ENCODE data around the gene RAG1. TPM values are rescaled to one million over a fixed set of nuclear protein-coding genes. Genes with fewer than 3 reads are reported as not detected.

Gene RAG1
- total RNA-seq, 2 experiments from 2014 or later = not detected

DNA sequence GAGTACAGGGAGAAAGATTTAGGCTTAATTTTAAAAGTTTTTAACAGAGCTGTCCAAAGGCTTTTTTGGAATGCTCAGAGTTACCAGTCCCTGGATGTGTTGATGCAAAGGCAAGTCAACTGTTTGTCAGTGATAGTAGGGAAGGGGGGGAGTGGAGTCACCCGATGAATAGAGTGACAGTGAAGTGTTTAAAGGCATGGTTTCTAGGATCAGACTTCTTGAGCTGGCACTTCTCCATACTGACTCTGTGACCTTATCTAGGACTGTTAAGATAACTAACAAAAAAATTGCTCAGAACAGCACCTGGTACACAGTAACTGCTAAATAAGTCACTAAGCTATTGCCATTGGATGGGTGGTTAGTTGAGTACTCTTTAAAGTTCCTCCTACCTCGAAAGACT is 41.6 kb downstream of the RAG1 start:
- ChIA-PET CTCF (ENCODE audit: unreplicated experiment) (no interaction called here), POLR2A (no interaction called here)
- intact Hi-C loops (cut with micrococcal nuclease; ENCODE audit: unreplicated experiment) = no loop called here
- TF ChIP-seq, protein P1, sequence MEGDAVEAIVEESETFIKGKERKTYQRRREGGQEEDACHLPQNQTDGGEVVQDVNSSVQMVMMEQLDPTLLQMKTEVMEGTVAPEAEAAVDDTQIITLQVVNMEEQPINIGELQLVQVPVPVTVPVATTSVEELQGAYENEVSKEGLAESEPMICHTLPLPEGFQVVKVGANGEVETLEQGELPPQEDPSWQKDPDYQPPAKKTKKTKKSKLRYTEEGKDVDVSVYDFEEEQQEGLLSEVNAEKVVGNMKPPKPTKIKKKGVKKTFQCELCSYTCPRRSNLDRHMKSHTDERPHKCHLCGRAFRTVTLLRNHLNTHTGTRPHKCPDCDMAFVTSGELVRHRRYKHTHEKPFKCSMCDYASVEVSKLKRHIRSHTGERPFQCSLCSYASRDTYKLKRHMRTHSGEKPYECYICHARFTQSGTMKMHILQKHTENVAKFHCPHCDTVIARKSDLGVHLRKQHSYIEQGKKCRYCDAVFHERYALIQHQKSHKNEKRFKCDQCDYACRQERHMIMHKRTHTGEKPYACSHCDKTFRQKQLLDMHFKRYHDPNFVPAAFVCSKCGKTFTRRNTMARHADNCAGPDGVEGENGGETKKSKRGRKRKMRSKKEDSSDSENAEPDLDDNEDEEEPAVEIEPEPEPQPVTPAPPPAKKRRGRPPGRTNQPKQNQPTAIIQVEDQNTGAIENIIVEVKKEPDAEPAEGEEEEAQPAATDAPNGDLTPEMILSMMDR (conservative IDR thresholded peaks at IDR 0.05; ENCODE audit: low read length) = no peak
- TF ChIP-seq EZH2phosphoT487 (IDR thresholded peaks at IDR 0.05; ENCODE audit: borderline replicate concordance, low read depth, low read length) = no peak
- H2AFZ ChIP-seq (ENCODE audit: low read length) = no peak overlapping the region
- no peaks in the 10 kb centered on the region for H3K4me1 ChIP-seq (ENCODE audit: insufficient read depth, low read length, poor library complexity, severe bottlenecking)
- no peaks in the 10 kb centered on the region for H3K79me2 ChIP-seq (ENCODE audit: insufficient read depth, low read depth, low read length)
- no peaks in the 10 kb centered on the region for H4K20me1 ChIP-seq (ENCODE audit: insufficient read depth, low read length)
- BruUV-seq (replicated peaks) = no TSS peak
- no peak overlapping the region for H3K4me2 ChIP-seq (ENCODE audit: low read length)
- no peak overlapping the region for H3K4me3 ChIP-seq (ENCODE audit: low read depth, low read length, poor library complexity, severe bottlenecking)
- H3K36me3 ChIP-seq (ENCODE audit: insufficient read depth, low read length) = no peaks in the 10 kb centered on the region
- no peaks in the 10 kb centered on the region for H3K9me3 ChIP-seq (ENCODE audit: low read length)
- H3K9me2 ChIP-seq (ENCODE audit: insufficient read depth, low read length) = no peaks in the 10 kb centered on the region
- H3K27ac ChIP-seq (ENCODE audit: low read depth, low read length, poor library complexity, severe bottlenecking) = no peak overlapping the region
- DNase-seq (ENCODE audit: low spot score) = no peak

DNA sequence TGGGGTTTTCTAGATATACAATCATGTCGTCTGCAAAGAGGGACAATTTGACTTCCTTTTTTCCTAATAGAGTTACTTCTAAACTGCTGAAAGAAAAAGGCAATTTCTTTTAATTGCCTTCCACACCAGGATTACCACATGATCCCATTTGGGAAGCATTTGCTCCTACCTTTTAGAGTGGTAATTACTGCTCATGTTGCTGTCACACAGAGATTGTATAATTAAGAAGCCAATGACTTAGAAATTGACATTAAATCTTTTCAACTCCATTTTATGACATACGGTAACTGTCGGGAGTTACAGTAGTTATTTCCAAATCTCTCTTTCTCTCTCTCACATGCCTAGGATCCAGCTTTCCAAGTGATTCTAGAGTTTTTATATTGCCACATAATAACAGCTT is 48.0 kb downstream of the RAG1 start:
- ChIA-PET POLR2A (no interaction called here), CTCF (ENCODE audit: unreplicated experiment) (no interaction called here)
- Histone ChIP-seq H3K79me2 (ENCODE audit: insufficient read depth, low read depth, low read length) (no peaks in the 10 kb centered on the region), H3K27ac (ENCODE audit: low read depth, low read length, poor library complexity, severe bottlenecking) (no peak overlapping the region), H3K4me1 (ENCODE audit: insufficient read depth, low read length, poor library complexity, severe bottlenecking) (no peaks in the 10 kb centered on the region), H3K4me3 (ENCODE audit: low read depth, low read length, poor library complexity, severe bottlenecking) (no peak overlapping the region), H2AFZ (ENCODE audit: low read length) (no peak overlapping the region), H3K9me2 (ENCODE audit: insufficient read depth, low read length) (no peaks in the 10 kb centered on the region), H3K9me3 (ENCODE audit: low read length) (no peaks in the 10 kb centered on the region), H3K36me3 (ENCODE audit: insufficient read depth, low read length) (no peaks in the 10 kb centered on the region), H3K4me2 (ENCODE audit: low read length) (no peak overlapping the region), H4K20me1 (ENCODE audit: insufficient read depth, low read length) (no peaks in the 10 kb centered on the region)
- no peak for DNase-seq (ENCODE audit: low spot score)
- intact Hi-C loops (cut with micrococcal nuclease; ENCODE audit: unreplicated experiment) = no loop called here
- TF ChIP-seq, protein P1 (conservative IDR thresholded peaks at IDR 0.05; ENCODE audit: low read length) = no peak
- BruUV-seq (replicated peaks) = no TSS peak

DNA sequence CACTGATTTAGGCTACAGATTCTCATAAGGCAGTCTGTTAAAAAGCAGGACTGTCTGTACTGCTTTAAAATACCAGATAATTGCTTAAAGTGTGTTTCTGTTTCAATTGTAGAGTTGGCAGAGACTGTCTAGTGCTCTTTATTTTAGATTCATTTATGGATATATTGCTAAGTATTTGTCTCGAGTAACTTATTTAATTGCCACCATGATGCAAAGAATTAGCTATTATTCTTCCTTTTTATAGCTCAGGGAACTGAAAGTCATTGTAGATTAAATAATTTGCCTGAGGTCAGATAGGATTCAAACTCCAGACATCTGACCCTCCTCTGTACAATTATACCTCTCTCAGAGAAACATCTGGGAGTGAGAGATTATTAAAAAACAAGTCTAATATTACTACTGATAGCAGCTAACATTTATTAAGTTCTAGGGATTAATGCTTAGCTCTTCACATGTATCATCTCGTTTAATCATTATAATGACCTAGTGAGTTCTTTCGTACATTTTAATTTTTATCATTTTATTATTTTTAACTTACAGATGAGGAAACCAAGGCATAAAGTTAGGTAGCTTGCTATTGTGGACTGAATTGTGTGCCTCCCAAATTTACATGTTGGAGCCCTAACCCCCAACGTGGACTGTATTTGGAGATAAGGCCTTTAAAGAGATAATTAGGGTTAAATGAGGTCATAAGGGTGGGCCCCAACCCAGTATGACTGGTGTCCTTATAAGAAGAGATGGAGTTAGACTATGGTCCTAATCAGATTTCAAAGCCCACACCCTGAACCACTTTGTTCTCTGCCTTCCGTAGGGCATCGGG is 49.9 kb downstream of the RAG1 start:
- DNase-seq (ENCODE audit: low spot score) = no peak
- no peaks in the 10 kb centered on the region for H3K9me2 ChIP-seq (ENCODE audit: insufficient read depth, low read length)
- no peaks in the 10 kb centered on the region for H4K20me1 ChIP-seq (ENCODE audit: insufficient read depth, low read length)
- H3K36me3 ChIP-seq (ENCODE audit: insufficient read depth, low read length) = no peaks in the 10 kb centered on the region
- CTCF ChIA-PET (ENCODE audit: unreplicated experiment) = no interaction called here
- H3K4me1 ChIP-seq (ENCODE audit: insufficient read depth, low read length, poor library complexity, severe bottlenecking) = no peaks in the 10 kb centered on the region
- BruUV-seq (replicated peaks) = no TSS peak
- no peaks in the 10 kb centered on the region for H3K9me3 ChIP-seq (ENCODE audit: low read length)
- TF ChIP-seq, protein P1 (conservative IDR thresholded peaks at IDR 0.05; ENCODE audit: low read length) = no peak
- no peak for TF ChIP-seq EZH2phosphoT487 (IDR thresholded peaks at IDR 0.05; ENCODE audit: borderline replicate concordance, low read depth, low read length)
- no peak overlapping the region for H3K4me3 ChIP-seq (ENCODE audit: low read depth, low read length, poor library complexity, severe bottlenecking)
- no peak overlapping the region for H3K4me2 ChIP-seq (ENCODE audit: low read length)
- H3K79me2 ChIP-seq (ENCODE audit: insufficient read depth, low read depth, low read length) = no peaks in the 10 kb centered on the region
- no peak overlapping the region for H3K27ac ChIP-seq (ENCODE audit: low read depth, low read length, poor library complexity, severe bottlenecking)
- POLR2A ChIA-PET = no interaction called here
- intact Hi-C loops (cut with micrococcal nuclease; ENCODE audit: unreplicated experiment) = no loop called here
- H2AFZ ChIP-seq (ENCODE audit: low read length) = no peak overlapping the region

All from OCI-LY7 (cell line).